Measurements from ENCODE around the gene TGFA.

- TF ChIP-seq, protein P1, sequence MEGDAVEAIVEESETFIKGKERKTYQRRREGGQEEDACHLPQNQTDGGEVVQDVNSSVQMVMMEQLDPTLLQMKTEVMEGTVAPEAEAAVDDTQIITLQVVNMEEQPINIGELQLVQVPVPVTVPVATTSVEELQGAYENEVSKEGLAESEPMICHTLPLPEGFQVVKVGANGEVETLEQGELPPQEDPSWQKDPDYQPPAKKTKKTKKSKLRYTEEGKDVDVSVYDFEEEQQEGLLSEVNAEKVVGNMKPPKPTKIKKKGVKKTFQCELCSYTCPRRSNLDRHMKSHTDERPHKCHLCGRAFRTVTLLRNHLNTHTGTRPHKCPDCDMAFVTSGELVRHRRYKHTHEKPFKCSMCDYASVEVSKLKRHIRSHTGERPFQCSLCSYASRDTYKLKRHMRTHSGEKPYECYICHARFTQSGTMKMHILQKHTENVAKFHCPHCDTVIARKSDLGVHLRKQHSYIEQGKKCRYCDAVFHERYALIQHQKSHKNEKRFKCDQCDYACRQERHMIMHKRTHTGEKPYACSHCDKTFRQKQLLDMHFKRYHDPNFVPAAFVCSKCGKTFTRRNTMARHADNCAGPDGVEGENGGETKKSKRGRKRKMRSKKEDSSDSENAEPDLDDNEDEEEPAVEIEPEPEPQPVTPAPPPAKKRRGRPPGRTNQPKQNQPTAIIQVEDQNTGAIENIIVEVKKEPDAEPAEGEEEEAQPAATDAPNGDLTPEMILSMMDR (IDR thresholded peaks at IDR 0.05; ENCODE audit: low read length), result no peak
- no peak for TF ChIP-seq EZH2 (IDR thresholded peaks at IDR 0.05; ENCODE audit: borderline replicate concordance, low read length)
Measured at GRCh38 chr2:70474256-70474848, 79.3 kb downstream of the TGFA start.

Data from OCI-LY1 (cell line).